ENCODE results near the gene ACTN1.

The ACTN1 gene

GRCh38 chr14:68922201-68922621 lies 56.9 kb downstream of the ACTN1 start:
- no peak for TF ChIP-seq ZNF274 (IDR thresholded peaks at IDR 0.05; ENCODE audit: low read depth, low read length)
- H3K4me3 ChIP-seq (ENCODE audit: low read length), result no peak overlapping the region

GRCh38 chr14:68921666-68922065 lies 57.4 kb downstream of the ACTN1 start:
- TF ChIP-seq ZNF274 (IDR thresholded peaks at IDR 0.05; ENCODE audit: low read depth, low read length), result no peak
- no peak overlapping the region for H3K4me3 ChIP-seq (ENCODE audit: low read length)

GRCh38 chr14:68921049-68921448 lies 58.1 kb downstream of the ACTN1 start:
- no peak overlapping the region for H3K4me3 ChIP-seq (ENCODE audit: low read length)
- TF ChIP-seq ZNF274 (IDR thresholded peaks at IDR 0.05; ENCODE audit: low read depth, low read length), result no peak

GRCh38 chr14:68919129-68919927 lies 59.8 kb downstream of the ACTN1 start:
- no peak overlapping the region for H3K4me3 ChIP-seq (ENCODE audit: low read length)
- no peak for TF ChIP-seq ZNF274 (IDR thresholded peaks at IDR 0.05; ENCODE audit: low read depth, low read length)

- no peak overlapping the region for H3K4me3 ChIP-seq (ENCODE audit: low read length)
- TF ChIP-seq ZNF274 (IDR thresholded peaks at IDR 0.05; ENCODE audit: low read depth, low read length), result no peak
Observed at GRCh38 chr14:68918612-68919011, 60.5 kb downstream of the ACTN1 start.

DNA sequence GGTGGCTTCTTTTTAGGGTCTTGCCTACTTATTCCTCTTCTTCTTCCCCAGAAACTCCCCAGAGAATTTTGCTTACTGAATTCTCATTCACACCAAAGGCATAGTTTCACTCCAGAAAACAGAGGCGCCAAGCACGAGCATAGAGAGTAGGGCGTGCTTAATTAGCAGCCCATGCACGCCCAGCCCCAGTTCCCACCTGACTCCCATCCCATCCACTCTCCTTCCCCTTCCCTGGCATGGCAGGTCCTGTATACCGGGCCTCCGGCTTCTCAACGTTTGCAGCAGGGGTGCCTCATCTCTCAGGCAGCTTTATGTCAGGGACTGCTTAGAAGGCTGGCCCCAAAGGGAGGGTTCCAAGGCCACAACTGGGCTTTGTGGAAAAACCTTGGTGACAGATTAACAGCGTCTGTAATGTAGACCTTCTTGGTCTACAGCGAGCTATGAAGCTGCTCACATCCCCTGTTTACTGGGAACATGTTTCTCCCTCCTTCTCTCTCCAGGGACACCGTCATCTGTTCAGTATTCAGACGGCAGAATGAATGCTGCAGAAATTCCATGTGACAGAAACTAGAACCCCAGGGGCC lies 62.7 kb downstream of the ACTN1 start:
- H3K4me3 ChIP-seq (ENCODE audit: low read length), result no peak overlapping the region
- TF ChIP-seq ZNF274 (IDR thresholded peaks at IDR 0.05; ENCODE audit: low read depth, low read length), result no peak

GRCh38 chr14:68913516-68913915 lies 65.6 kb downstream of the ACTN1 start:
- no peak overlapping the region for H3K4me3 ChIP-seq (ENCODE audit: low read length)
- no peak for TF ChIP-seq ZNF274 (IDR thresholded peaks at IDR 0.05; ENCODE audit: low read depth, low read length)

DNA sequence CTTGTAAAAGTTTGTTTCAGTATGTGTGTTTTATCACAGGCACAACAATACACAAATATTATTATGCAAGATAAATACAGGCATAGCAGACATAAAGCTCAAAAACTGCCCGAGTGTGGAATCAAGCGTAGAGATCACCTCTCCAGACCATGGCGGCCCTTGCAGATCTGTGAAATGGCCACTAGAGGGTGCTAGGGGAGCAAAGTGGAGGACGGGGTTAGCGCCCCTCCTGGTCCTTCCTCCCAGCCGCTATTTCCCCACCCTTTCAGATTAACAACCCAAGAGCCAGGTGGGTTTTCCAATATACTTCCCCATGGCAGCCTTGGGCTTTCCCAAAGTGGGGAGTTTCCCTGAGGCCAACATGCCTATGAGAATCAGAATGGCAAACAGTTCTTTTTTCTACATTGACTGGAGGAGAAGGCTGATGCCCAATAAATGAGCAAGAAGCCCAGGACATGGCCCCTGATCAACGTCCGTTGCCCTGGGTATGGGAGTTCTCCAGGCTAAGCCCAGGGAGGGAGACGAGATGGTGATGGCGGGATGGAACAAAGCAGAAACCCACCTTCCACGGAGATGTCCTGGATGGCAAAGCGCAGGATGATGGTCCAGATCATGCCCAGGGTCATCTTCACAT lies 67.4 kb downstream of the ACTN1 start:
- H3K4me3 ChIP-seq (ENCODE audit: low read length), result no peak overlapping the region
- no peak for TF ChIP-seq ZNF274 (IDR thresholded peaks at IDR 0.05; ENCODE audit: low read depth, low read length)

- H3K4me3 ChIP-seq (ENCODE audit: low read length), result no peak overlapping the region
- no peak for TF ChIP-seq ZNF274 (IDR thresholded peaks at IDR 0.05; ENCODE audit: low read depth, low read length)
Observed at GRCh38 chr14:68910540-68910939, 68.6 kb downstream of the ACTN1 start.

GRCh38 chr14:68908803-68909202 lies 70.3 kb downstream of the ACTN1 start:
- no peak overlapping the region for H3K4me3 ChIP-seq (ENCODE audit: low read length)
- TF ChIP-seq ZNF274 (IDR thresholded peaks at IDR 0.05; ENCODE audit: low read depth, low read length), result no peak

DNA sequence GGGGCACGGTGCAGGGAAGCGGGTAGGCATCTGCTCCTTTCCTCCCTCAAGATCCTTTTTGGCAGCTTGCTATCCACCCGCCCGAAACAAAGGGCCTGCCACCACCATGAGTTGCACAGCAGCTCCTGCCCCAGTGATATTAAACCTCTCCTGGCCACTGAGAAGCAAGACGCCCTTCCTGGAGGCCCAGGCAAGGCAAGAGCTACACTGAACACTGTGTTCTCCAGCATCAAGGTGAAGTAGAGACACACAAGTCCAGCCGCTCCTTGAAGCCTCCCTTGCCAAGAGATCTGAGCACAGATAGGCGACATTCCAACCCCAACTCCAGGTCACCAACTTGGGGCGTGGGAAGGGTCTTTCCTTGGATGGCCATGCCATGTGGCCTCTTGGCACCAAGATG lies 70.9 kb downstream of the ACTN1 start:
- no peak for TF ChIP-seq ZNF274 (IDR thresholded peaks at IDR 0.05; ENCODE audit: low read depth, low read length)
- no peak overlapping the region for H3K4me3 ChIP-seq (ENCODE audit: low read length)

DNA sequence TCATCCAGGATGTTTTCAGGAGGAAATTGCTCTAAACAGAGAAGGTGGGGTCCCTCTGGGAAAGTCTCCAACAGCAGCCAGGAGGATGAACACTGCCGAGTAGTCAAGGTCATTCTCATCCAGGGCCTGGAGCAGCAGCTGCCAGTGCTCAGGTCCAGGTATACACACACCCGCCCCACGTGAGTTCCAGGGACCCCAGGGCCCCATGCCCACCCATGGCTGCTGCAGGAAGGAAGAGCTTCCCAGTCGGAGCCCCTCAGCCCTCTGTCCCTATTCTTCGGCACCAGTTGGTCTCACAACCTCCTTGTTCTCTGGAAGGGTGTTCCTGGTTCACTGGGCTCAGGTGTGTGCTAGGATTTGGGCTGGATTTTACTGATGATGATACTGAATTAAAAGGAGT lies 72.7 kb downstream of the ACTN1 start:
- H3K4me3 ChIP-seq (ENCODE audit: low read length), result no peak overlapping the region
- TF ChIP-seq ZNF274 (IDR thresholded peaks at IDR 0.05; ENCODE audit: low read depth, low read length), result no peak

DNA sequence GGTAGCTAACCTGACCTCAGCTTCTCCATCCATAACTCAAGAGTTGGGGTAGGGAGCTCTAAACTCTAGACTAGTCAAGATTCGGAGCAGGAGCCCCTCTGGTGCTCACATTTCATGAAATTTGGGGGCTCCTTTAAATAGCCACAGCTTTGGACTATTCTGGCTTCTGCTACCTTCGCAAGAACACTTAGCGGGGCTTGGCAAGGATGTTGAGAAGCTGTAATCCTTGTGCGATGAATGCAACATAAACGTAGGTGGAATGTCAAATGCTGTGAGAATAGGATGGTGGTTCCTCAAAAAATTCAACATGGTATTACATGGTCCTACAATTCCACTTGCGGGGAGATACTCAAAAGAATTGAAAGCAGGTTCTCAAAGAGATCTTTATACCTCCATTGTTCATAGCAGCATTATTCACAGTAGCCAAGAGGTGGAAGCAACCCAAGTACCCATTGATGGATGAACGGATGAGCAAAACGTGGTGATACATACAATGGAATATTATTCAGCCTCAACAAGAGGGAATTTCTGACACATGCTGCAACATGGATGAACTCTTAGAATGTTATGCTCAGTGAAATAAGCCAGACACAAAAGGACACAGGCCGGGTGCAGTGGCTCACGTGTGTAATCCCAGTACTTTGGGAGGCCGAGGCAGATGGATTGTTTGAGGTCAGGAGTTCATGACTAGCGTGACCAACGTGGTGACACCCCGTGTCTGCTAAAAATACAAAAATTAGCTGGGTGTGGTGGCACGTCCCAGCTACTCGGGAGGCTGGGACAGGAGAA lies 73.8 kb downstream of the ACTN1 start:
- TF ChIP-seq ZNF274 (IDR thresholded peaks at IDR 0.05; ENCODE audit: low read depth, low read length), result no peak
- H3K4me3 ChIP-seq (ENCODE audit: low read length), result no peak overlapping the region

DNA sequence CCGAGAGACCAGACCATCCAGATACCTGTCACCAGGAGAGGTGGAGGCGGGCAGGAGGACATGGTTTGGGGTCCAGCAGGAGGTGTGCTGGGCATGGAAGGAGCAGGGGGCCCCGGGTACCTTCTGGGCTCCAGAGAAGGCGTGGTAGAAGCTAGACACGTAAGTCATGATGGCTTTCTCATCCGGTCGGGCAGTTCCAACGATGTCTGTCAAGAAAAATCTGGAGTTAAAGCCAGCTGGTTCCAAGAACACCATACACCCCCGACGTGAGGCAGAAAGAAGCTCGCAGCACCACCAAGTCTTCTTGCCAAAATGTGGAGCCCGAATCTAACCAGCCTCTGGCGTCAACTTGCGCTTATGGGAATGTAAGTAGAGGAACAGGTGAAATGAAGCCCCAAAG lies 76.7 kb downstream of the ACTN1 start:
- H3K4me3 ChIP-seq (ENCODE audit: low read length), result no peak overlapping the region
- no peak for TF ChIP-seq ZNF274 (IDR thresholded peaks at IDR 0.05; ENCODE audit: low read depth, low read length)

Measured in GM08714 (cell line).